IPS DF 4.7 (cell line): Measurements from ENCODE around the gene NOLC1.
"Not testable (repeated sequence)": the region's sequence is repeated elsewhere in the genome, so short reads cannot be mapped to it uniquely, and the experiment has no call there.

ENCODE experiments used
- DNase-seq: peaks from one replicate; pipeline ENCODE4 v3.0.0-alpha.2; 2013; ENCODE audit warnings: low spot score; ENCODE audit errors: extremely low read depth

The NOLC1 gene

GRCh38 chr10:102153093-102153620 is 968 bp downstream of the NOLC1 start:
- no peak for DNase-seq

- DNase-seq = no peak
These were observed 2.4 kb downstream of the NOLC1 start for GRCh38 chr10:102154466-102155116.

DNA sequence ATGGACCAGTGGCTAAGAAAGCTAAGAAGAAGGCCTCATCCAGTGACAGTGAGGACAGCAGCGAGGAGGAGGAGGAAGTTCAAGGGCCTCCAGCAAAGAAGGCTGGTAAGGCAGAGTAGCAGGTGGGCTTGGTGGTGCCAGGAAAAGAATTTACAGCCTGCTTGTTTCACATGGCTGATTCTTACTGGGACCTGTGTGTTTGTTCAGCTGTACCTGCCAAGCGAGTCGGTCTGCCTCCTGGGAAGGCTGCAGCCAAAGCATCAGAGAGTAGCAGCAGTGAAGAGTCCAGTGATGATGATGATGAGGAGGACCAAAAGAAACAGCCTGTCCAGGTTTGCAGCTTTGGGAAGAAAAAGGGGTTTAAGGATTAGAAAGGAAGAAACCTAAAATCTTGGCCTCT is 5.0 kb downstream of the NOLC1 start:
- DNase-seq = no peak

DNA sequence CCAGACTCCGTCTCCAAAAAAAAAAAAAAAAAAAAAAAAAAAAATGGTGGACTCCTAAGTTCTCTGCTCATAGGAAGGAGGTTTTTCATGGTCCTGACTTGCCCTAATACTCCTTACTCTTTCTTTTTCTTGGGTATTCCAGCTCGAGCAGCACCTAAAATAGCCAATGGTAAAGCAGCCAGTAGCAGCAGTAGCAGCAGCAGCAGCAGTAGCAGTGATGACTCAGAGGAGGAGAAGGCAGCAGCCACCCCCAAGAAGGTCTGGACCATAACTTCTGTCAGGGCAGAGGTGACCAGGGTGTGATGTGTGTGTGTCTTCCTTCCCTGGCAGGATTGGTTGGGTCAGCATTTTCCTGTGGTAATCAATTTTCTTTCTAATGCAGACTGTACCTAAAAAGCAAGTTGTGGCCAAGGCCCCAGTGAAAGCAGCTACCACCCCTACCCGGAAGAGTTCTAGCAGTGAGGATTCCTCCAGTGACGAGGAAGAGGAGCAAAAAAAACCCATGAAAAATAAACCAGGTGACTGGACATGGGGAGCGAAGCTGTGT is 6.9 kb downstream of the NOLC1 start:
- DNase-seq = no peak

- DNase-seq = no peak
These were observed 7.6 kb downstream of the NOLC1 start for GRCh38 chr10:102159831-102160230.

- no peak for DNase-seq
These were observed 11.3 kb downstream of the NOLC1 start for GRCh38 chr10:102163342-102163989.

GRCh38 chr10:102167861-102168260 is 15.7 kb downstream of the NOLC1 start:
- no peak for DNase-seq

DNA sequence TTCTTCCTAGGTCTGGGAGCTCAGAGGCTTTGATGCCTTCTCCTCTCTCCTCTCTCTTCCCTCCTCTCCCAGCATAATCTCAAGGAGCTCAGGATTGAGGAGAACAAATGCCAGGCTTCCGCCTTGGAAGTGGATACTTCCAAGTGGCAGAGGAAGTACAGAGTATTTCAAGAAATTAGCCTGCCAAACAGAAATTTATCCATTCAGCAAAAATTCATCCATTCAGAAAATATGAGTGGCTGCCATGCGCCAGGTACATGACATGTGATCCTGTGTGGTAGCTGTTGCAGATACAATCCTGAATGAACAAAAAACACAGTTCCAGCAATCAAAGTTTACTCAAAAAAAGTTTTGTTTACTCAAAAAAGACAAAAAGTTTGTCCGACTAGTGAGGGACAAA is 18.4 kb downstream of the NOLC1 start:
- no peak for DNase-seq

GRCh38 chr10:102172288-102172687 is 20.1 kb downstream of the NOLC1 start:
- no peak for DNase-seq

DNA sequence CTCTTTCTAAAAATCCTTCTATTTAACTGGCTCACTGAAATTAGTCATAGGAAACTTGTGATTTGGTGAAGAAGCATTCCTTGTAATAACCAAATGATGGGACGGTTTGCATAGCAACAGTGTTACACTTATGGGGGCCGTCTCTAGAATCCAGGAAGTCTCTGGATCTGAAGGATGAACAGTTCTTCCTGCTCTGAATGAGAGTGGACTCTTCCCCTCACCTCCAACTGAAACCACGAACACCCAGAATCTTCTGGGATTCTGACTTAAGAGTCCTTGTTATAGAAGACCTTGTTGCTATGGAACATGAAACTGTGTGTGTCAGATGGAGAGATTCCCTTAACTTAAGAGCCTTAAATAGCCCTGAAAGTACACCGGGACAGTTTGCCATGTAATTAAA is 23.2 kb downstream of the NOLC1 start:
- no peak for DNase-seq

DNA sequence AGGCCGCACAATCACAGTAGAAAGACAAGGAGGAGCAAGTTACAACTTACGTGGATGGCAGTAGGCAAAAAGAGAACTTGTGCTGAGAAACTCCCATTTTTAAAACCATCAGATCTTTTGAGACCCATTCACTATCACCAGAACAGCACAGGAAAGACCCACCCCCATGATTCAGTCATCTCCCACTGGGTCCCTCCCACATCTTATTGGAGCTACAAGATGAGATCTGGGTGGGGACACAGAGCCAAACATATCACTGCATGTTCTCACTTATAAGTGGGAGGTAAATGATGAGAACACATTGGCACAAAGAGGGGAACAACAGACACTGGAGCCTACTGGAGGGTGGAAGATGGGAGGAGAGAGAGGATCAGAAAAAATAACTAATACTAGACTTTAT is 32.4 kb downstream of the NOLC1 start:
- no peak for DNase-seq

GRCh38 chr10:102185272-102185671 is 33.1 kb downstream of the NOLC1 start:
- no peak for DNase-seq

GRCh38 chr10:102185811-102186527 is 33.8 kb downstream of the NOLC1 start:
- DNase-seq = no peak

GRCh38 chr10:102188298-102188940 is 36.2 kb downstream of the NOLC1 start:
- DNase-seq = no peak

DNA sequence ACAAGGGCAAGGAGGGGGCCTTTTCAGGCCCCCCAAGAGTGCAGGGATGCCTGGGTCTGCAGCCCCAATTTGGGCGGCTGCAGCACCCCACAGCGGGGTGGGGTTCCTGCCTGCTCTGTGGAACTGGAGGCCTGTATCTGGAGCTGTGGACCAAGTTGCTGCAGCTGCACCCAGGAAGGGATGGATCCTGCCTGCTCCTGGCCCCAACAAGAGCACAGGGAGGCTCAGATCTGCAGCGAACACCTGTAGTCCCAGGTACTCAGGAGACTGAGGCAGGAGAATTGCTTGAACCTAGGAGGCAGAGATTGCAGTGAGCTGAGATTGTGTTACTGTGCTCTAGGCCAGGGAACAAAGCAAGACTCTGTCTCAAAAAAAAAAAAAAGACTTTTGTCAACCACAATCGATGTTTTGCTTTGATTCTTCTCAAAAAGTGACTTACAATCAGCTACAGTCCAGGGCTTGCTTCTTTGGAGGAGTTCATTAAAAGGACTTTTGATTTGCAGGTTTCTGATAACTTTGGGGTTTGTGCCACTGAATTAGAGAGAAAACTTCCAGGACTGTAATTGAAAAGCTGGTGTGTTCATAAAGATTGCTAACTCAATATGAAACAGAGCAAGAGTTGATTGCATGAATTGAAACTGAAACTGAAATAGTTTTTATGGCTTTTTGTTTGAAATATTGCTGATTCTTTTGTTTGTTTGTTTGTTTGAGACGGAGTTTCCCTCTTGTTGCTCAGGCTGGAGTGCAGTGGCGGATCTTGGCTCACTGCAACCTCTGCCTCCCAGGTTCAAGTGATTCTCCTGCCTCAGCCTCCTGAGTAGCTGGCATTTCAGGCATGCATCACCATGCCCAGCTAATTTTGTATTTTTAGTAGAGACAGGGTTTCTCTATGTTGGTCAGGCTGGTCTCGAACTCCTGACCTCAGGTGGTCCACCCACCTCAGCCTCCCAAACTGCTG is 37.0 kb downstream of the NOLC1 start:
- not testable (repeated sequence) for DNase-seq

- no peak for DNase-seq
These were observed 39.8 kb downstream of the NOLC1 start for GRCh38 chr10:102191956-102192355.

- no peak for DNase-seq
These were observed 43.2 kb downstream of the NOLC1 start for GRCh38 chr10:102195296-102195870.

DNA sequence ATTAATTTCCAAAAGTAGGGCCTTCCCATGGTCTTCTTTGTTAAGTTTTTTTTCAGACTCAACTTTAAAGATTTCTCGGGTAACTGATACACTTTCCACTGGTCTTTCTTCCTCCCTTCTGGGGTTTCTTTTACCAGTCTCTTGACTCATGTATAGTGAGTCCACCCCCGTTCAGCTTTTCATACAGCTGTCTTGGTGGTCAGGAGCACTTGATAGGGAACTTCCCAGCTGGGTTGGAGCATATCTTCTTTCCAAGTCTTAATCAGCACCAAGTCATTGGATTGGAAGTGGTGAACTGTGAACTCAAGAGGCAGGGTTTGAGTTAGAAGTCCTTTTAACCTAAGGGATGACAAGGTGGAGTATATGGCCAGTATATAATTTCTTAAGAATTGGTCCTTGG is 44.7 kb downstream of the NOLC1 start:
- DNase-seq = no peak

DNA sequence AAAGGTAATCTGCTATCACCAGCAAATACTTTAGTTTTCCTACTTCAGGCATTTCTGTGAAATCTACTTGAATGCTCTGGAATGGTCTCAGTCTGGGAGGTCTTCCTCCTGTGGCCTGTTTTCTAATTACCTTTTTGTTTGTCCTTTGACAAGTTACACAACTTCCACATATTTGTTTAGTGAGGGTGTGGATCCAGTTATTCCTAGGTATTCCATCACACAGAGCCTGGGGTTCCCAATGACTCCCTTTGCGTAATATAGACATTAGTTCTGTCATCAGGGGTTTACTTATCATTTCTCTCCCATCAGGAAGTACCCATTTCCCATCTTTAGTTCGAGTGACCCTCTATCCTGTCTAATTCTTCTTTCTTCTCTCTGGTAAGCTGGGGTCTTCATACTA is 45.8 kb downstream of the NOLC1 start:
- DNase-seq = no peak
